Non-pigmented ciliary epithelial cell (primary cell): ENCODE measurements around the gene KRT6C.
A peak's percentile ranks its signal among the peaks of the same experiment; 100 is the strongest.
"Not testable (repeated sequence)": the region's sequence is repeated elsewhere in the genome, so short reads cannot be mapped to it uniquely, and the experiment has no call there.

Experiments
- DNase-seq: peaks from one replicate; pipeline ENCODE4 v3.0.0-alpha.2; 2010; ENCODE audit warnings: low read depth

KRT6C gene

DNA sequence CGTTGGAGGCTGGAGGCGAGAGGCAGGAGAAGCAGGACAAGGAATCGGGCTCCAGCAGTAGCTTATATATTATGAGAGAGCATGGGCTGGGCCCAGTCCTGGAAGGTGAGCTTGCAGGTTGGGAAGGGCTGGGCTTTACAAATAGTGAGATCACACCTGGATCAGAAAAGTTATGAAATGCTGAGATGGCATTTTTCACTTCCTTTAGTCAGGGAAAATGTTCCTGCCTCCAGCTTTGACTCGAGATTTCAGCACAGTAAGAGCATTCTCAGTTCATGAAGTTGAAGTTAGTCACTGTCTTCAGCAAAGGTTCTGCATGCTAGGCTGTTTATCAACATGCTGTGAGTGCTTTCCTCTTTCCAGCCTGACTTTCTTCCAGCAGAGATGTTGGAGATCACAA is at the start of gene KRT6C:
Gene KRT6C (minus strand): TSS at position 38 of the 400 bp plus-strand sequence. CDS start 68 bp downstream, outside the sequence.
- no peak for DNase-seq

- no peak for DNase-seq
Observed at GRCh38 chr12:52522346-52523011, 48.9 kb upstream of the KRT6C start.

- no peak for DNase-seq
Observed at GRCh38 chr12:52521568-52522266, 48.1 kb upstream of the KRT6C start.

- DNase-seq: no peak
Observed at GRCh38 chr12:52521175-52521567, 47.6 kb upstream of the KRT6C start.

DNA sequence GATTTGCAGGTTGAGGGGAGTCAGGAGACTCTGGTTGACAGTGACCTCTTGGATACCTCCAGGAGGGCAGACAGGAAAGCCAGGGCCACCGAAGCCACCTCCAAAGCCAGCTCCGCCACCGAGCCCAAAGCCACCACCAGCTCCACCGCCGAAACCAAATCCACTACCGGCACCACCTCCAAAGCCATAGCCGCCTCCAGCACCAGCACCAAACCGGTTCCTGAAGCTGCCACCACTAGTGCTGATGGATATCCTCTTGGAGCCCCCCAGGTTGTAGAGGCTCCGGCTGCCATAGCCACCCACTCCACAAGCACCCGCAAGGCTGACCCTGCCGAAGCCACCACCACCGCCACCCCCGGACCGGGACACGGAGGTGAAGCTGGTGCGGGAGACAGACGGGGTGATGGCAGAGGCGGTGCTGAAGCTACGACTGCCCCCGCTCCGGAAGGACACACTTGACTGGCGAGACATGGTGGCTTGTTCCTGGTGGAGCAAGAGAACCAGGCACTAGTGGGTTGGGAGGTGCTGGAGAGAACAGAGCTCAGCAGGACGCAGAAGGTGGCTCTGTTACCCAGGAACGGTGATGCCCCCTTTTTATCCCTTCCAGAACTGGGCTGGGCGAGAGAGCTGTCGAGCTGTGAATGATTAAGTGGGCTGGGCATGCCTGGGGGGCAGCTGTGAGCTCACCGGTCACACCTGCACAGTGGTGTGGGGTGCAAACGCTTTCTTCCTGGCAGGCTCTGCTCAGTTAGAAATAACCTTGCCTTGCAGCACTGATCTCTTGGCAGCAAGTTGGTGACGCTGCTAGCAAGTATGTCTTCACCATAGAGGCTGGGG is 46.4 kb upstream of the KRT6C start, which contains the start of gene KRT5:
Gene KRT5 (minus strand): TSS at position 569 of the 837 bp plus-strand sequence. CDS start 98 bp downstream, at position 471.
- no peak for DNase-seq

DNA sequence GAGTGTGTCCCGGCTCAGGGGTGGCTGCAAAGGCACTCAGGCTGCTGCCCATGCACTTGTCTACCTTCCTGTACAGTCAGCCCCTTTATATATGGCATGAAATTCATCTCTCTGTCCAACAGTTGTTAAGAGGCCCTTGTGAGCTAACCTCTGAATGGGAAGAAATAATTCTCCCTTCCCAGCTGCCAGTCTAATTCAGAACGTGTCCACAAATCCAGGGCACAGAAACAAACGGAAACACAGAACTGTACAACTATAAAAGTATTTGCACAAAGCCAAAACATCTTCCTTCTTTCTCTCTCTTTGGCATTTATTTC is 45.7 kb upstream of the KRT6C start:
- DNase-seq: no peak

DNA sequence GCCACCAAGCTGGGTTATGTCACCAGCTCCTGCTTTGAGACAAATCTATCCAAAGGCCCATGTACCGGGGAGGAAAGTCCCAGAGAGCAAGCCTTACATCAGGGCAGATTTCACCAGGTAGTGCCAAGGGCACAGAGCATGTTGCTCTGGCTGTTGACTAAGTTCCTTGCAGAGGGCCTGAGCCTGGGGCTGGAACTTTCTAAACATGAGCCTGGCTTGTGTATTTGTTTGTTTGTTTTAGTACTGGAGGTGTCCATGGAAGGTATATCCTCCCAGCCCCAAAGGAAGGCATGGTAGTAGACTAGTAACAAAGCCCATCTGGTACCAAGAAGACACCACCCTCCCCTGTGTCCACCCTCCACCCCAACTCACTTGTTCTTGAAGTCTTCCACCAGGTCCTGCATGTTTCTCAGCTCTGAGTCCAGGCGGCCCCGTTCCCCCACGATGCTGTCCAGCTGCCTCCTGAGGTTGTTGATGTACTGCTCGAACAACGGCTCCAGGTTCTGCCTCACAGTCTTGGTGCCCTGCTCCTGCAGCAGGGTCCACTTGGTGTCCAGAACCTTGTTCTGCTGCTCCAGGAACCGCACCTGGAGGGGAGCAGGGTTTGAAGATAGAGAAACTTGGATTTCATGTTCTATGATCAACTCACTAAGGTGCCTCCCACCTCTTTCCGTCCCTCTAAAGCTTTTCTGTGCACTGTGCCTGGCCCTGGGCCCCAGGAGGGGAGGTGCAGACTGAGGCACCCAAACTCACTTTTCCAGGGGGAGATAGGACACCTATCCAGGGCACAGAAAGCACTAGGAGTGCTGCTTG is 45.2 kb upstream of the KRT6C start:
- DNase-seq: no peak

GRCh38 chr12:52517888-52518287 is 44.3 kb upstream of the KRT6C start:
- no peak for DNase-seq

DNA sequence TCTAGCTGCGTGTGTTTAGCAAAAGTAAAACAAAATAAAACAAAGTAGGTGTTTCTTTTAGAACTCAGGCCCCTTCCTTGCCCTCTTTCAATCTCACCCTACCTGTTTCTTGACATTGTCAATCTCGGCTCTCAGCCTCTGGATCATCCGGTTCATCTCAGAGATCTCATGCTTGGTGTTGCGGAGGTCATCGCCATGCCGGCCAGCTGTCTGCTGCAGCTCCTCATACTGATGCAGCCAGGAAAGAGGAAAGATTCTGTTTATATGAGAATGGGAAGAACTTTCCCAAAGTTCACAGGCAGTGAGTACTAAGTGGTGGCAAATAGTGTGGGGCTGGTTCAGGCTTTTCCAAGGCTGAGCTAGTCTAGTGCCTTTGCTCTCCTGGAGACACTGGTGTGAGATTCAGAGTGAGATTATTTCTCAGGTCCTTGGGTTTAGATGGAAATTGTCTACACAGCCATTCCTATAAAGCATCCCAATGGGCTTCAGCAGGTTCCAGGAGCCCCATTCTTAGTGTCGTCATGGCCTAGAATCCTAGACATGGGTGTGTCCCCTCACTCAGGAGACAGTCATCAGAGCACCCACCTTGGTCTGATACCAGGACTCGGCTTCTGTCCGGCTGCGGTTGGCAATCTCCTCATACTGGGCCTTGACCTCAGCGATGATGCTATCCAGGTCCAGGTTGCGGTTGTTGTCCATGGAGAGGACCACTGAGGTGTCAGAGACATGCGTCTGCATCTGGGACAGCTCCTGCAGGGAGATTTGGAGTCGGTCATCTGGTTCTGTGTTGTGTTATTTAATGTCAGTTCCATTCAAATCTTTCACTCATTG is 43.6 kb upstream of the KRT6C start:
- no peak for DNase-seq

DNA sequence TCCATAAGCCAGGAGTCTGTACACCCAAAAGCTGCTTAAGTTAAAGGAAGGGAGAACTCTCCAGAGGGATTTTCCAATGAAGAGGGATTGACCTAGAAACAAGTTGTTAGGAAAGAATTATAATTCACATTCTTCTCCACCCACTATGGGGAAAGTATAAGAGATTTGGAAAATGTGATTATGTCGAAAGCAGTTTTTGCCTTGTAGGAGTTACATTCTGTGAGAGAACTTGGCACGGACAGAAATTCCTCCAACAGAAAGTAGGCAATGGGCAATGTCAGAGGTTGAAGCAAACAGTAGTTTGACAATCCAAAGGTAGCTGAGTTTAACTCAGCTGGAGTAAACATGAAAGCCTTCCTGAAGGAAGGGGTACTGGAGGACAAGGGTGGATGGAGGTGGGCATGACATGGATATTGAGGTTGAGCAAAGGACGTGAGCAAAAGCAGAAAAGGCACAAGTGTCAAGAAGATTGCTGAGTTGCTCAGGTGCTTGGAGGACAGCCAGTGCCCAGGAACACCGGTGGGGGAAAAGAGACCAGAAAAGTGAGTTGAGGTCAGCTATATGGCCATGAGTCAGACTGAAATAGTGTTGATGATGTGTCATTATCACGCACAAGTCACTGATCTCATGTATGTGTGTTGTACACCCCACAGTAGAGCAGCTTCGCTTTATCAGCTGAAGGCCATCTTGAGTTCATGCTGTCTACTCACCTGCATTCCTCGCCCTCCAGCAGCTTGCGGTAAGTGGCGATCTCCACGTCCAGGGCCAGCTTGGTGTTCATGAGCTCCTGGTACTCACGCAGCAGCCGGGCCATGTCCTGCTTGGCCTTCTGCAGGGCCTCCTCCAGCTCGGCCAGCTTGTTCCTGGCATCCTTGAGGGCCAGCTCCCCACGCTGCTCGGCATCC is 42.6 kb upstream of the KRT6C start:
- no peak for DNase-seq

GRCh38 chr12:52515319-52515646 is 41.7 kb upstream of the KRT6C start:
- DNase-seq: no peak

- no peak for DNase-seq
Observed at GRCh38 chr12:52514471-52515318, 41.1 kb upstream of the KRT6C start.

GRCh38 chr12:52513736-52514135 is 40.1 kb upstream of the KRT6C start:
- no peak for DNase-seq

GRCh38 chr12:52508211-52508610 is 34.6 kb upstream of the KRT6C start:
- DNase-seq: no peak

DNA sequence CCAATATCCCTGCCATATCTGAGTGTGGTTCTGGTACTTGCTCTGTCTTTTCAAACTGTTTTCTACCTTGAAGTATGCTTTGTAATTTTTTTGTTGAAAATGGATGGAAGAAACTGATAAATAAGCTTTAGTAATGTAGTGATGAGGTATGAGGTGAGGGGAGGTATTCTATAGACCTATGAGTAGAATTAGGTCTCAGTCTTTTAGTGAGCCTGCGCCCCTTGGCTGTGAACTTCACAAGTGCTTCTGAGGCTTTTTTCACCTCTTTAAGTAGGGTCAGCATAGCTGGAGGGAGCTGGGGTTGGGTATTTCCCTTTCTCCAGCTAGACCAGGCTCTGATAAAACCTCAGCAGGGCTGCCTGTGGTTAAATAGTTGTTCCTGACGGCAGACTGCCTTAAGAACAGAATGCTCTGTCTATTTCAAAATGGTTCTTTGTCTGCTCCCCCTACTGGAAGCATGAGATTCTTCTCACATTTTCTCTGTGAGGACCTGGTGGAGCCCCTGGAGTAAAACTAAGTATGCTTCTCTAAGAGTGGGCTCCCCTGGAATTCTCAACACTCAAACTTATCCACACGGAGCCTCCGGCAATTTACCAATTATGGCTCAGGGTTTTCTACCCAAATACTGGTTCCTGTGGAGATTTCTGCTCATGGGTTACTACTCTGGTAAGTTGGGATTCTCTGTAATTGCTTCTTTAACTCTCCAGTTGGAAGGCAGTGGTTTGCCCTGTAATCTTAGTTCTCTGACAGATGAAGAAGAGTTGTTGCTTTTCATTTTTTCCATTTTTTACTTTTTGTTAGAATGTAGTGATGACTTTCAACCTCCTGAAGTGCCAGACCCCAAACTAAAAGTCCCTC is 33.5 kb upstream of the KRT6C start:
- DNase-seq: peak; percentile 58

DNA sequence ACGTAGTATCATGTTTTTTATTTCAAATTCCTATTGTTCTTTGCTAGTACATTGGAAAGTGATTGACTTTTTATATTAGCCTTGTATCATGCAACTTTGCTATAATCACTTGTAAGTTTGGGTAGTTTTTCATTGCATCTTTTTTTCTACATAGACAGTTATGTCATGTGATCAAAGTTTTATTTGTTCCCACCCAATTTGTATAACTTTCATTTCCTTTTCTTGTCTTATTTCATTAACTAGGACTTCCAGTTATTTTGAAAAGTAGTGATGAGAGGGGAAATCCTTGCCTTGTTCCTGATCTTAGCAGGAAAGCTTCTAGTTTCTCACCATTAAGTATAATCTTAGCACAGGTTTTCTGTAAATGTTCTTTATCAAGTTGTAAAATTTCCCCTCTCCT is 29.3 kb upstream of the KRT6C start:
- no peak for DNase-seq

DNA sequence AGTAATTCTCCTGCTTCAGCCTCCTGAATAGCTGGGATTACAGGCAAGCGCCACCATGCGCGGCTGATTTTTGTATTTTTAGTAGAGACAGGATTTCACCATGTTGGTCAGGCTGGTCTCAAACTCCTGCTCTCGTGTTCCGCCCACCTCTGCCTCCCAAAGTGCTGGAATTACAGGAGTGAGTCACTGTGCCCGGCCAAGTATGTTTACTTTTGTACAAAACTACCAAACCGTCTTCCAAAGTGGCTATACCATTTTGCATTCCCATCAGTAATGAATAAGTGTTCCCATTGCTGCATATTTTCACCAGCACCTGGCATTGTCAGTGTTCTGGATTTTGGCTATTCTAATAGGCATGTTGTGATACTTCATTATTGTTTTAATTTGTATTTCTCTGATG is 27.9 kb upstream of the KRT6C start:
- DNase-seq: no peak

- not testable (repeated sequence) for DNase-seq
Observed at GRCh38 chr12:52500574-52500973, 27.0 kb upstream of the KRT6C start.
